OCI-LY7 (cell line): ENCODE results near the gene CYP2W1.

Source experiments
- CTCF ChIP-seq: fragments of 200-600 bp; sonication (generic); conservative IDR thresholded peaks from 2 replicates; pipeline ENCODE4 v1.5.1; 2014; ENCODE audit warnings: mild to moderate bottlenecking, antibody characterized with exemption, low read length, moderate library complexity, mixed read lengths
- EZH2phosphoT487 ChIP-seq: fragments of 200-600 bp; sonication (generic); IDR thresholded peaks from 2 replicates; pipeline ENCODE4 v1.6.1; 2018; ENCODE audit warnings: low read depth, borderline replicate concordance, mild to moderate bottlenecking, mixed run types, antibody characterized with exemption, low read length, moderate library complexity, mixed read lengths

GRCh38 chr7:986766-987751 lies 4.1 kb downstream of the CYP2W1 start:
- no peak for TF ChIP-seq CTCF
- no peak for TF ChIP-seq EZH2phosphoT487
